Tibial nerve (tissue), 4 donors: ENCODE data around the gene HINT2. TPM values are rescaled to one million over a fixed set of nuclear protein-coding genes. Genes with fewer than 3 reads are reported as not detected.

Source experiments
- DNase-seq, 2 donors: peaks; one replicate each; pipeline ENCODE4 v3.0.0-alpha.2; 2019; ENCODE audit warnings: low spot score in 2 of 2
- H3K27ac ChIP-seq, 4 donors: fragments of 200-600 bp; sonication (generic) in 3 of 4; one replicate each; pipeline ENCODE4 v1.5.1; 2017 to 2019; ENCODE audit warnings: mild to moderate bottlenecking in 1 of 4
- H3K27me3 ChIP-seq, 2 donors: fragments of 200-600 bp; sonication (generic) in 1 of 2; one replicate each; pipeline versions ENCODE4 v1.5.1 to v1.6.0; 2017 to 2019
- H3K36me3 ChIP-seq, 3 donors: fragments of 200-600 bp; sonication (generic); one replicate each; pipeline ENCODE4 v1.5.1; 2018 to 2019
- H3K4me1 ChIP-seq, 4 donors: fragments of 200-600 bp; sonication (generic) in 3 of 4; one replicate each; pipeline ENCODE4 v1.5.1; 2017 to 2019
- H3K4me3 ChIP-seq, 4 donors: fragments of 200-600 bp; sonication (generic) in 3 of 4; one replicate each; pipeline ENCODE4 v1.5.1; 2017 to 2019; ENCODE audit warnings: mild to moderate bottlenecking in 1 of 4, moderate library complexity in 1 of 4
- H3K9me3 ChIP-seq, 4 donors: fragments of 200-600 bp; sonication (generic) in 3 of 4; one replicate each; pipeline ENCODE4 v1.5.1; 2017 to 2019
- CTCF ChIP-seq, 5 experiments: fragments of 200-600 bp in 3 of 5; fragments of 450-650 bp in 2 of 5; sonication (generic) in 3 of 5; IDR thresholded peaks; one replicate each; pipeline ENCODE4 v1.5.1; 2016 to 2019; ENCODE audit warnings: antibody characterized with exemption in 5 of 5, mild to moderate bottlenecking in 3 of 5, moderate library complexity in 2 of 5
- EP300 ChIP-seq, 2 donors: sonication (generic); formaldehyde crosslinking; IDR thresholded peaks; one replicate each; pipeline ENCODE4 v1.6.1; 2017; ENCODE audit warnings: antibody characterized with exemption in 2 of 2, mild to moderate bottlenecking in 1 of 2
- POLR2A ChIP-seq, 2 donors: fragments of 450-650 bp; IDR thresholded peaks; one replicate each; pipeline ENCODE4 v1.6.1; 2017; ENCODE audit warnings: antibody characterized with exemption in 2 of 2, mild to moderate bottlenecking in 2 of 2, moderate library complexity in 2 of 2
- WGBS, 2 donors: methylation state at CpG; one replicate each; pipeline ENCODE4 v1.1.5; 2018; 5-methylcytosine and 5-hydroxymethylcytosine counted together
- total RNA-seq, 4 donors: library from RNA; depleted of rRNA; stranded (reverse); fragments of >200 nt; gene quantifications; one replicate each; pipeline ENCODE4 v1.1.0, GENCODE V29; 2016

HINT2 gene
- total RNA-seq, 4 donors from 2014 or later: 21.0 to 74.3 (median 35.9) TPM

GRCh38 chr9:35854091-35854762, 39.4 kb upstream of the HINT2 start:
- TF ChIP-seq EP300 (IDR thresholded peaks at IDR 0.05) (no peak), CTCF (IDR thresholded peaks at IDR 0.05) (no peak)
- no peak overlapping the region for H3K27ac ChIP-seq
- no peaks in the 10 kb centered on the region for H3K9me3 ChIP-seq
- no peak for DNase-seq
- H3K4me1 ChIP-seq: peaks cover 0 to 9% (median 0%) of the 10 kb centered on the region in 4 donors
- H3K4me3 ChIP-seq: no peak overlapping the region
- 74 to 78% methylated on average over 7 of the region's 7 CpGs for WGBS, 2 donors
- H3K27me3 ChIP-seq: no peaks in the 10 kb centered on the region
- peaks cover 0 to 31% (median 0%) of the 10 kb centered on the region in 3 donors for H3K36me3 ChIP-seq

GRCh38 chr9:35852876-35853865, 38.3 kb upstream of the HINT2 start:
- DNase-seq: no peak
- 85 to 90% methylated on average over 22 to 25 of the region's 25 CpGs for WGBS, 2 donors
- Histone ChIP-seq H3K4me1 (peaks cover 0 to 7% (median 0%) of the 10 kb centered on the region in 4 donors), H3K4me3 (no peak overlapping the region), H3K27ac (no peak overlapping the region), H3K27me3 (no peaks in the 10 kb centered on the region), H3K36me3 (peaks cover 0 to 41% (median 0%) of the 10 kb centered on the region in 3 donors), H3K9me3 (no peaks in the 10 kb centered on the region)
- no peak for TF ChIP-seq CTCF (IDR thresholded peaks at IDR 0.05)
- no peak for TF ChIP-seq POLR2A (IDR thresholded peaks at IDR 0.05)
- TF ChIP-seq EP300 (IDR thresholded peaks at IDR 0.05): no peak

GRCh38 chr9:35852267-35852815, 37.5 kb upstream of the HINT2 start:
- DNase-seq: no peak
- Histone ChIP-seq H3K36me3 (peaks cover 0 to 49% (median 0%) of the 10 kb centered on the region in 3 donors), H3K4me1 (peaks cover 0 to 7% (median 0%) of the 10 kb centered on the region in 4 donors), H3K27ac (no peak overlapping the region), H3K9me3 (no peaks in the 10 kb centered on the region), H3K27me3 (no peaks in the 10 kb centered on the region), H3K4me3 (no peak overlapping the region)
- no peak for TF ChIP-seq CTCF (IDR thresholded peaks at IDR 0.05)
- WGBS, 2 donors: 90 to 91% methylated on average over 2 of the region's 2 CpGs

- Histone ChIP-seq H3K9me3 (no peaks in the 10 kb centered on the region), H3K4me1 (peaks cover 0 to 36% (median 20%) of the 10 kb centered on the region in 4 donors), H3K36me3 (peaks cover 0 to 42% (median 0%) of the 10 kb centered on the region in 3 donors), H3K27me3 (no peaks in the 10 kb centered on the region), H3K27ac (no peak overlapping the region), H3K4me3 (no peak overlapping the region)
- DNase-seq: no peak
- WGBS, 2 donors: 60 to 76% methylated on average over 4 of the region's 4 CpGs
- TF ChIP-seq CTCF (IDR thresholded peaks at IDR 0.05) (no peak), EP300 (IDR thresholded peaks at IDR 0.05) (no peak), POLR2A (IDR thresholded peaks at IDR 0.05) (no peak)
Observed at GRCh38 chr9:35847792-35848572, 33.1 kb upstream of the HINT2 start.
